Brain microvascular endothelial cell (primary cell): ENCODE results near the gene BBS9.

Source experiments
- DNase-seq: peaks from one replicate; pipeline ENCODE4 v3.0.0-alpha.2; 2020
- H3K27ac ChIP-seq: fragments of 250-450 bp; sonication (Bioruptor Pico); 2 replicates; pipeline ENCODE4 v1.5.1; 2020; ENCODE audit warnings: mild to moderate bottlenecking, moderate library complexity
- H3K27me3 ChIP-seq: fragments of 250-450 bp; sonication (Bioruptor Pico); replicated peaks from 2 replicates; pipeline ENCODE4 v1.5.1; 2020; ENCODE audit warnings: mild to moderate bottlenecking
- H3K36me3 ChIP-seq: fragments of 250-450 bp; sonication (Bioruptor Pico); replicated peaks from 2 replicates; pipeline ENCODE4 v1.5.1; 2020; ENCODE audit warnings: mild to moderate bottlenecking
- H3K4me3 ChIP-seq: 2 replicates; pipeline ENCODE4 v1.5.1; 2011; ENCODE audit warnings: low read depth, mild to moderate bottlenecking, control low read depth, low read length, moderate library complexity
- CTCF ChIP-seq: IDR thresholded peaks from 2 replicates; pipeline ENCODE4 v1.5.1; 2011; ENCODE audit warnings: low read depth, mild to moderate bottlenecking, moderate library complexity, low read length, control low read depth, inconsistent platforms; ENCODE audit errors: missing control alignments
- in situ Hi-C: cut with HindIII; loops from 2 replicates; pipeline ENCODE4 v1.10.0; 2017; ENCODE audit warnings: low sequenced_read_pairs, low pct_ligation_motif_present

Gene BBS9

GRCh38 chr7:33449847-33450246 is 320.5 kb downstream of the BBS9 start:
- H3K27me3 ChIP-seq: no peaks in the 10 kb centered on the region
- H3K4me3 ChIP-seq: no peak overlapping the region
- DNase-seq: no peak
- H3K36me3 ChIP-seq: no peaks in the 10 kb centered on the region
- TF ChIP-seq CTCF: no peak
- no peak overlapping the region for H3K27ac ChIP-seq
- in situ Hi-C loops: no loop called here

- no peak for DNase-seq
- in situ Hi-C loops: no loop called here
- Histone ChIP-seq H3K4me3 (no peak overlapping the region), H3K27ac (peak overlapping the region; percentile 17), H3K27me3 (no peaks in the 10 kb centered on the region), H3K36me3 (no peaks in the 10 kb centered on the region)
- TF ChIP-seq CTCF: no peak
Measured at GRCh38 chr7:33452805-33453502, 323.6 kb downstream of the BBS9 start.

DNA sequence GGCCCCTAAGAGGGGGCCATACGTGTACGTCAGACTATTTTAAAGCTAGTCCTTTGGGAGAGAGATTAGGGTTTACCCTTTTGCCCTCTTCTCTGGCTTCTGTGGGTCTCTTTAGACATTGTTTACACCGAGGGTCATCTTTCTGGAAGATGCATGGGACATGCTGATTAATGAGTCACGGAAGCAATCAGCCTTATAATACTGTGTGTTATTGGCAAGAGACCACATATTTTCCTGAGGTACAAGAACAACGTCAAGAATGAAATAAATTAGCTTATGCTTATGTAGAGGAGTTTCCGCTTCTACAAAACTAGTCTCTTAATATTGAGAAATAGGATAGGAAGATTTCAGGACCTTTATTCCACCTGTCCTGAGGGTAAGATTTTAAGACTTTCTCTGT is 327.7 kb downstream of the BBS9 start:
- no peak overlapping the region for H3K4me3 ChIP-seq
- no peak for DNase-seq

GRCh38 chr7:33458581-33458980 is 329.2 kb downstream of the BBS9 start:
- in situ Hi-C loops: no loop called here
- H3K36me3 ChIP-seq: no peaks in the 10 kb centered on the region
- DNase-seq: no peak
- no peak overlapping the region for H3K27ac ChIP-seq
- no peak for TF ChIP-seq CTCF
- no peak overlapping the region for H3K4me3 ChIP-seq
- no peaks in the 10 kb centered on the region for H3K27me3 ChIP-seq

More for the DNA sequence above, 327.7 kb downstream of the BBS9 start:
- no peaks in the 10 kb centered on the region for H3K36me3 ChIP-seq
- H3K27me3 ChIP-seq: no peaks in the 10 kb centered on the region
- no peak for TF ChIP-seq CTCF
- in situ Hi-C loops: no loop called here
- H3K27ac ChIP-seq: no peak overlapping the region

- Histone ChIP-seq H3K27ac (no peak overlapping the region), H3K27me3 (no peaks in the 10 kb centered on the region), H3K4me3 (no peak overlapping the region), H3K36me3 (no peaks in the 10 kb centered on the region)
- peak; percentile 49 for DNase-seq
- in situ Hi-C loops: no loop called here
- TF ChIP-seq CTCF: peak; percentile 82
Measured at GRCh38 chr7:33459340-33459751, 330.0 kb downstream of the BBS9 start.

DNA sequence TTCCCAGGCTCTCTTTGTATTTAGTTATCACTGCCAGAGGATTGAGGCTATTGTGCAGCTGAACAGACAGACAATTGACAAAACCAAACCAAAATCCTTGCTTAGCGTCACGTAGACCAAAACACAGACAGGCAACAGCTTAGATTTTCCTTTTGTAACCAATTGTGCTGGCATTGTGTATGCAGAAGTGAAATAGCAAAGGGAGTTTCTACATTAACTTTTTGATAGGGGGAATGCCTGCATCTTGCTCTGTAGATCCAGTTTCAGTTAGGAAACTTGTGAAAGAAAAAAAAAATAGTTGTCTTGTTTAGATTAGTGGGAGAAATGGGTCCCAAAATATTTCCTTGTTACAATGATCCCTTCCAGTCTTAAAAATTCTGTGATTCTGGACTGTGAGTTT is 333.8 kb downstream of the BBS9 start:
- H3K27ac ChIP-seq: no peak overlapping the region
- H3K4me3 ChIP-seq: no peak overlapping the region
- in situ Hi-C loops: no loop called here
- H3K36me3 ChIP-seq: no peaks in the 10 kb centered on the region
- H3K27me3 ChIP-seq: no peaks in the 10 kb centered on the region
- TF ChIP-seq CTCF: no peak
- no peak for DNase-seq
